PC-9 (cell line): Measurements from ENCODE around the gene RBM15B.

Source experiments
- CTCF ChIP-seq: fragments of 200-600 bp; sonication (generic); conservative IDR thresholded peaks from 2 replicates; pipeline ENCODE4 v1.6.1; 2017; ENCODE audit warnings: mixed run types, antibody characterized with exemption, mild to moderate bottlenecking, moderate library complexity
- EZH2 ChIP-seq: fragments of 200-600 bp; sonication (generic); IDR thresholded peaks from 2 replicates; pipeline ENCODE4 v1.8.0; 2017; ENCODE audit warnings: antibody characterized with exemption, low read depth

- TF ChIP-seq CTCF (no peak), EZH2 (no peak)
Measured at GRCh38 chr3:51392355-51393133, 1.5 kb downstream of the RBM15B start.
